HL-60 (cell line): ENCODE results near the gene ALOX12B.
A peak's percentile ranks its signal among the peaks of the same experiment; 100 is the strongest.

Experiments used
- POLR2AphosphoS5 ChIP-seq: IDR thresholded peaks from 2 replicates; pipeline ENCODE4 v1.6.1; 2012; ENCODE audit warnings: low read depth
- TF ChIP-seq, protein P1 (sequence below): IDR thresholded peaks from one replicate; pipeline ENCODE4 v1.5.1; 2011; ENCODE audit warnings: low read length, control low read depth, inconsistent platforms; ENCODE audit not compliant: insufficient read depth

DNA sequence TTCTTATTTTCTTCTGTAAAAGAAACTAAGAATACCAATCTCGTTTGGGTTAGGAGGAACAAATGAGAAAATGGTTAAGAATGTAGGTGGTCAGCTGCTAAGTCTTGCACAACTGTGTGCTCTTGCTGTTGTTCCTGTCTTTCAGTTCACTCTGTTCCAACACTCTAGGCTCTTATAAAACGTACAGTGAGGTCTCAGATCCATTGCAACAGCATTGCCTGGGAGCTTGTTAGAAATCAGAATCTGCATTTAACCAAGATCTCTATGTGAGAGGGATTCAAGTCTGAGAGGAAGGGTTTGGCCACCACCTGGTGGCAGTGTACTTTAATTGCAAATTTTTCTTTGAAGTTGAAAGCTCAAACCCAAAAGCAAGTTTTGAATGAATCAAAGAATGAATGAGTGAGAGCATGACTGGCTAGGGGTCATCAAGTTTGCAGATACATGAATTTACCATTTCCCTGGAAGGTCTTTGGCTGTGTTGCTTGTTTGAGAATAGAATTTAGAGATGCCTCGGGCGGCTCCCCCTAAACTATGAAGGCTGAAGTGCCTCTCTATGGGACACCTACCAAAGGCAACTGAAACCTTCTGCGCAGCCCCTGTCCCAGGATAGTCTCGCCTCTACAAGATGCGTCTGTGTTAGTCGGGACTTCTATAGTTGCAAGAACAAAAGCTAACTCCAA lies 46.1 kb downstream of the ALOX12B start:
- TF ChIP-seq, protein P1, sequence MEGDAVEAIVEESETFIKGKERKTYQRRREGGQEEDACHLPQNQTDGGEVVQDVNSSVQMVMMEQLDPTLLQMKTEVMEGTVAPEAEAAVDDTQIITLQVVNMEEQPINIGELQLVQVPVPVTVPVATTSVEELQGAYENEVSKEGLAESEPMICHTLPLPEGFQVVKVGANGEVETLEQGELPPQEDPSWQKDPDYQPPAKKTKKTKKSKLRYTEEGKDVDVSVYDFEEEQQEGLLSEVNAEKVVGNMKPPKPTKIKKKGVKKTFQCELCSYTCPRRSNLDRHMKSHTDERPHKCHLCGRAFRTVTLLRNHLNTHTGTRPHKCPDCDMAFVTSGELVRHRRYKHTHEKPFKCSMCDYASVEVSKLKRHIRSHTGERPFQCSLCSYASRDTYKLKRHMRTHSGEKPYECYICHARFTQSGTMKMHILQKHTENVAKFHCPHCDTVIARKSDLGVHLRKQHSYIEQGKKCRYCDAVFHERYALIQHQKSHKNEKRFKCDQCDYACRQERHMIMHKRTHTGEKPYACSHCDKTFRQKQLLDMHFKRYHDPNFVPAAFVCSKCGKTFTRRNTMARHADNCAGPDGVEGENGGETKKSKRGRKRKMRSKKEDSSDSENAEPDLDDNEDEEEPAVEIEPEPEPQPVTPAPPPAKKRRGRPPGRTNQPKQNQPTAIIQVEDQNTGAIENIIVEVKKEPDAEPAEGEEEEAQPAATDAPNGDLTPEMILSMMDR = peak; percentile 2
- no peak for TF ChIP-seq POLR2AphosphoS5
